Erythroblast (primary cell): ENCODE measurements around the gene IGIP.

Source experiments
- GATA1 ChIP-seq: IDR thresholded peaks from 2 replicates; pipeline ENCODE4 v1.6.1; 2011; ENCODE audit warnings: low read depth, mild to moderate bottlenecking, control low read depth, low read length, moderate library complexity
- POLR2A ChIP-seq: IDR thresholded peaks from 2 replicates; pipeline ENCODE4 v1.6.1; 2011; ENCODE audit warnings: mild to moderate bottlenecking, low read length

DNA sequence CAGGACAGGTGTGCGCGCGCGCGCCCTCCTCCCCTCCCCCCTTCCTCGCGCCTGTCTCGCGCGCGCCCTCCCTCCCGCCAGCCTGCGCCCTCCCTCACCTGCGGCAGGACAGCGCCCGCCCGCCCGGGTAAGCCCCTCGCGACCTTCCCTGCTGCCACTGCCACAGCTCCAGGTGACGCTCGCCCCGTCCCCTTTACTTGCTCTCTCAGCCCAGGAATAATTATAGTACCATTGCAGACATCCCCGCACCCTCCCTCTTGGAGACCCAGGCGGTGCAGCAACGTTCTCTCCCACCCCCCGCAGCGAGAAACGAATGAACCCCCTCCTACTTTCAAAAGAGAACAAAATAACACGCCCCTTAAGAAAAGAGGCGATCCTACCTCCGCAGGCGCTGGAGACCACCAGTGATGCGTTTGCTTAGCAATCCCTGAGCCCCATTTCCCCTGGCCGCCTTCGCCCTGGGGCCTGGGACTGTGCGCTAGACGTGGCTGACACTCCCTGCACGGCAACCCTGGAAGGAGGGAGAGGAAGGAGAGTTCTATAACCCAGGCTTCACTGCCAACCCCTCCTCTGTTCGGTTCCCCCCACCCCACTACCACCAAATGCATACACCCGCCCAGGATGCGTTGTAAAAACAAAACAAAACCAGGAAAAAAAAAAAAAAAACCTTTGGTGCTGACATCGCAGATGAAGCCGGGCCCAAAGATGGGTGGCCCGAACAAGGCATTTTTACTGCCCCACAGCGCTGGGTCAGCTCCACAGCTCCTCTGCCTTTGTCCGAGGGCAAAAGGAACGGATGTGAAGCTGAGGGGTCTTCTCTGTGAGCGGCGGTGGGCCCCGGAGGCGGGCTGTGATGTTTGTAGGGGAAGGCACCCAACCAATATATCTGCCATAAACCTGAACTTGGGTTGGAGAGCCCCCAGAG, 17.4 kb upstream of the IGIP start:
- no peak for TF ChIP-seq POLR2A
- TF ChIP-seq GATA1, result no peak
